ENCODE measurements around the gene NNT.

NNT gene

DNA sequence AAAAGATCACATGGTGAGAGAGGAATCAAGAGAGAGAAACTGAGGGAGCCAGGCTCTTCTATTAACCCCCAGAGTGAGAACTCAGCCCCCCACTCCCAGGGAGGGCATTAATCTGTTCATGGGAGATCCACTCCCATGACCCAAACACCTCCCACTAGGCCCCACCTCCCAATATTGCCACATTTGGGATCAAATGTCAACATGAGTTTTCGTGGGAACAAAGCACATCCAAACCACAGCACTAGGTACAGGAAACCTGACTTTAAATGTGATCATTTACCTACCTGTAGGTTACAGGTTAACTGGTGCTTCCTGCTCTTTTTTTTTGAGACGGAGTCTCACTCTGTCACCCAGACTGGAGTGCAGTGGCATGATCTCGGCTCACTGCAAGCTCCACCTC lies 16.9 kb downstream of the NNT start:
- TF ChIP-seq EZH2 (IDR thresholded peaks at IDR 0.05; ENCODE audit: borderline replicate concordance, low read depth, low read length, severe bottlenecking): no peak
- TF ChIP-seq, protein P1, sequence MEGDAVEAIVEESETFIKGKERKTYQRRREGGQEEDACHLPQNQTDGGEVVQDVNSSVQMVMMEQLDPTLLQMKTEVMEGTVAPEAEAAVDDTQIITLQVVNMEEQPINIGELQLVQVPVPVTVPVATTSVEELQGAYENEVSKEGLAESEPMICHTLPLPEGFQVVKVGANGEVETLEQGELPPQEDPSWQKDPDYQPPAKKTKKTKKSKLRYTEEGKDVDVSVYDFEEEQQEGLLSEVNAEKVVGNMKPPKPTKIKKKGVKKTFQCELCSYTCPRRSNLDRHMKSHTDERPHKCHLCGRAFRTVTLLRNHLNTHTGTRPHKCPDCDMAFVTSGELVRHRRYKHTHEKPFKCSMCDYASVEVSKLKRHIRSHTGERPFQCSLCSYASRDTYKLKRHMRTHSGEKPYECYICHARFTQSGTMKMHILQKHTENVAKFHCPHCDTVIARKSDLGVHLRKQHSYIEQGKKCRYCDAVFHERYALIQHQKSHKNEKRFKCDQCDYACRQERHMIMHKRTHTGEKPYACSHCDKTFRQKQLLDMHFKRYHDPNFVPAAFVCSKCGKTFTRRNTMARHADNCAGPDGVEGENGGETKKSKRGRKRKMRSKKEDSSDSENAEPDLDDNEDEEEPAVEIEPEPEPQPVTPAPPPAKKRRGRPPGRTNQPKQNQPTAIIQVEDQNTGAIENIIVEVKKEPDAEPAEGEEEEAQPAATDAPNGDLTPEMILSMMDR (IDR thresholded peaks at IDR 0.05; ENCODE audit: borderline replicate concordance, extremely low read depth, low read length, poor library complexity, severe bottlenecking): no peak
- Histone ChIP-seq H3K27me3 (ENCODE audit: insufficient read depth, low read length, poor library complexity) (no peaks in the 10 kb centered on the region), H3K9me3 (ENCODE audit: insufficient read depth, low read length, severe bottlenecking) (no peaks in the 10 kb centered on the region), H3K4me1 (ENCODE audit: insufficient read depth, low read length) (no peaks in the 10 kb centered on the region), H3K27ac (ENCODE audit: low read length) (no peak overlapping the region), H3K4me2 (ENCODE audit: insufficient read depth, low read length) (no peak overlapping the region), H3K9ac (ENCODE audit: low read depth, low read length) (no peak overlapping the region), H3K4me3 (ENCODE audit: low read depth in 1 of 2, low read length in 2 of 2) (no peak overlapping the region), H4K20me1 (ENCODE audit: insufficient read depth, low read length) (no peaks in the 10 kb centered on the region), H2AFZ (ENCODE audit: low read depth, low read length) (no peak overlapping the region), H3K36me3 (ENCODE audit: insufficient read depth, low read length) (peaks cover 64% of the 10 kb centered on the region), H3K79me2 (ENCODE audit: insufficient read depth, low read length) (peaks cover 10% of the 10 kb centered on the region; the same call in 1 of the 2 replicates)
- DNase-seq: no peak
- no peak for ATAC-seq (ENCODE audit: insufficient read depth, low read depth)

DNA sequence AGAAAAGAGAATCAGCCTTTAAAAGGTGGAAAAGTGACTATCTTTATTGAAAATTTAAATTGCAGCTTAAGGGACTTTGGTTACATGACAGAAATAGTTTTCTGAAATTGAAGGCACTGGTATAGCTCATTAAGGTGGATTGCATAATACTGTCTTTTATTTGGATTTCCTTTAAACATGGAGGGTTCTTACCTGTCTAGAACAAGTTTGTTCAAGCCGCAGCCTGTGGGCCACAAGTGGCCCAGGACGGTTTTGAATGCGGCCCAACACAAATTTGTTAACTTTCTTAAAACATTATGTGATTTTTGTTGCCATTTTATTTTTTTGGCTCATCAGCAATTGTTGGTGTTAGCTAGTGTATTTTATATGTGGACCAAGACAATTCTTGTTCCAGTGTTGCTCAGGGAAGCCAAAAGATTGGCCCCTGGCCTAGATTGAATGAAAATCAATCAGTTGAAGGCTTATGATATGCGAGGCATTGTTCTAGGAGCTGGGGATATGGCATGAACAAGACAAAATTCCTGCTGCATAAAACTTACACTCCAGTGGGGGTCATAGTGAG lies 18.0 kb downstream of the NNT start:
- no peak overlapping the region for H3K9ac ChIP-seq (ENCODE audit: low read depth, low read length)
- H3K27me3 ChIP-seq (ENCODE audit: insufficient read depth, low read length, poor library complexity): no peaks in the 10 kb centered on the region
- H3K4me3 ChIP-seq (ENCODE audit: low read depth in 1 of 2, low read length in 2 of 2): no peak overlapping the region
- H3K79me2 ChIP-seq (ENCODE audit: insufficient read depth, low read length): peaks cover 10% of the 10 kb centered on the region; the same call in 1 of the 2 replicates
- DNase-seq: no peak
- no peaks in the 10 kb centered on the region for H4K20me1 ChIP-seq (ENCODE audit: insufficient read depth, low read length)
- H3K9me3 ChIP-seq (ENCODE audit: insufficient read depth, low read length, severe bottlenecking): no peaks in the 10 kb centered on the region
- ATAC-seq (ENCODE audit: insufficient read depth, low read depth): no peak
- H3K36me3 ChIP-seq (ENCODE audit: insufficient read depth, low read length): peaks cover 60% of the 10 kb centered on the region
- no peak for TF ChIP-seq EZH2 (IDR thresholded peaks at IDR 0.05; ENCODE audit: borderline replicate concordance, low read depth, low read length, severe bottlenecking)
- TF ChIP-seq, protein P1 (IDR thresholded peaks at IDR 0.05; ENCODE audit: borderline replicate concordance, extremely low read depth, low read length, poor library complexity, severe bottlenecking): no peak
- H3K4me2 ChIP-seq (ENCODE audit: insufficient read depth, low read length): no peak overlapping the region
- H3K27ac ChIP-seq (ENCODE audit: low read length): no peak overlapping the region
- no peak overlapping the region for H2AFZ ChIP-seq (ENCODE audit: low read depth, low read length)
- H3K4me1 ChIP-seq (ENCODE audit: insufficient read depth, low read length): no peaks in the 10 kb centered on the region

- Histone ChIP-seq H3K4me2 (ENCODE audit: insufficient read depth, low read length) (no peak overlapping the region), H3K9ac (ENCODE audit: low read depth, low read length) (no peak overlapping the region), H4K20me1 (ENCODE audit: insufficient read depth, low read length) (peaks cover 2% of the 10 kb centered on the region), H3K27ac (ENCODE audit: low read length) (no peak overlapping the region), H3K36me3 (ENCODE audit: insufficient read depth, low read length) (peaks cover 57% of the 10 kb centered on the region), H2AFZ (ENCODE audit: low read depth, low read length) (no peak overlapping the region), H3K27me3 (ENCODE audit: insufficient read depth, low read length, poor library complexity) (no peaks in the 10 kb centered on the region), H3K9me3 (ENCODE audit: insufficient read depth, low read length, severe bottlenecking) (no peaks in the 10 kb centered on the region), H3K4me1 (ENCODE audit: insufficient read depth, low read length) (no peaks in the 10 kb centered on the region), H3K4me3 (ENCODE audit: low read depth in 1 of 2, low read length in 2 of 2) (no peak overlapping the region), H3K79me2 (ENCODE audit: insufficient read depth, low read length) (peaks cover 7% of the 10 kb centered on the region; the same call in 1 of the 2 replicates)
- ATAC-seq (ENCODE audit: insufficient read depth, low read depth) (no peak), DNase-seq (no peak)
- TF ChIP-seq EZH2 (IDR thresholded peaks at IDR 0.05; ENCODE audit: borderline replicate concordance, low read depth, low read length, severe bottlenecking): no peak
- TF ChIP-seq, protein P1 (IDR thresholded peaks at IDR 0.05; ENCODE audit: borderline replicate concordance, extremely low read depth, low read length, poor library complexity, severe bottlenecking): no peak
Measured at GRCh38 chr5:43622074-43622473, 19.1 kb downstream of the NNT start.

Data from DND-41 (cell line).